Progenitor cell of endocrine pancreas (in vitro differentiated cells): ENCODE data around the gene LANCL3. TPM values are rescaled to one million over a fixed set of nuclear protein-coding genes. Genes with fewer than 3 reads are reported as not detected.
A peak's percentile ranks its signal among the peaks of the same experiment; 100 is the strongest.
"Not testable (repeated sequence)": the region's sequence is repeated elsewhere in the genome, so short reads cannot be mapped to it uniquely, and the experiment has no call there.

Source experiments
- DNase-seq: peaks from one replicate; pipeline ENCODE4 v3.0.0; 2021; ENCODE audit warnings: low spot score; ENCODE audit not compliant: unreplicated experiment
- H3K27ac Mint-ChIP-seq: 2 replicates; pipeline ENCODE4 v1.8.0; 2021; ENCODE audit warnings: mild to moderate bottlenecking, moderate library complexity, mixed read lengths
- H3K27me3 Mint-ChIP-seq: 2 replicates; pipeline ENCODE4 v1.8.0; 2021; ENCODE audit warnings: mixed read lengths
- H3K36me3 Mint-ChIP-seq: 2 replicates; pipeline ENCODE4 v1.8.0; 2022; ENCODE audit warnings: mixed read lengths; ENCODE audit not compliant: insufficient read depth
- H3K4me1 Mint-ChIP-seq: 2 replicates; pipeline ENCODE4 v1.8.0; 2021; ENCODE audit warnings: low read depth, mixed read lengths
- H3K4me3 Mint-ChIP-seq: 2 replicates; pipeline ENCODE4 v1.8.0; 2021; ENCODE audit warnings: low read depth, mild to moderate bottlenecking, moderate library complexity, mixed read lengths
- H3K9me3 Mint-ChIP-seq: 2 replicates; pipeline ENCODE4 v1.8.0; 2021; ENCODE audit warnings: low read depth, mixed read lengths
- CTCF ChIP-seq: fragments of 200-600 bp; sonication (generic); IDR thresholded peaks from one replicate; pipeline ENCODE4 v1.5.0; 2021; ENCODE audit warnings: antibody characterized with exemption, mild to moderate bottlenecking; ENCODE audit not compliant: unreplicated experiment
- total RNA-seq: library from RNA; stranded (reverse); gene quantifications from 2 replicates; pipeline ENCODE4 v1.2.1, GENCODE V29; 2021

The LANCL3 gene
- total RNA-seq, 1 donor from 2014 or later: 0.19 TPM

DNA sequence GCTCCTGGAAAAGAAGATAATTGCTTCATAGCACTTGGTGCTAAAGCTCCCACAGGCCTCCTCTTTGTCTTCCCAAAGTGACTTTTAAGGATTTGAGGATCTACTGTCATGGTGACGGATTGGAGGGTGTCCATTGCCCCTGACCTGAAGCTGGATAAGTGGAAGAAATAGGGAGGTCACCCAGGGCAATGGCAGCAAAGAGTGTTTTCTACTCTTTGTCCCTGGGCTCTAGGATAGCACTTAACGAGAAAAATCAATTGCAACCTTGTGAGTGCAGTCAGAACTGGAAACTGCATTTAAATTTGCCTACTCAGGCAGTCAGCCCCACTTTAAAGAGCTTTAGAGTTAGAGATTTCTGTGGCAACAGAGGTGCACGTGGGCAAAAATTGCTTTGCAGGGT is 70.4 kb downstream of the LANCL3 start:
- H3K4me1 Mint-ChIP-seq: peaks cover 3% of the 10 kb centered on the region
- H3K4me3 Mint-ChIP-seq: no peak overlapping the region
- peaks cover 8% of the 10 kb centered on the region for H3K9me3 Mint-ChIP-seq
- TF ChIP-seq CTCF: no peak
- no peak overlapping the region for H3K27ac Mint-ChIP-seq
- H3K27me3 Mint-ChIP-seq: no peaks in the 10 kb centered on the region
- no peaks in the 10 kb centered on the region for H3K36me3 Mint-ChIP-seq
- DNase-seq: no peak

DNA sequence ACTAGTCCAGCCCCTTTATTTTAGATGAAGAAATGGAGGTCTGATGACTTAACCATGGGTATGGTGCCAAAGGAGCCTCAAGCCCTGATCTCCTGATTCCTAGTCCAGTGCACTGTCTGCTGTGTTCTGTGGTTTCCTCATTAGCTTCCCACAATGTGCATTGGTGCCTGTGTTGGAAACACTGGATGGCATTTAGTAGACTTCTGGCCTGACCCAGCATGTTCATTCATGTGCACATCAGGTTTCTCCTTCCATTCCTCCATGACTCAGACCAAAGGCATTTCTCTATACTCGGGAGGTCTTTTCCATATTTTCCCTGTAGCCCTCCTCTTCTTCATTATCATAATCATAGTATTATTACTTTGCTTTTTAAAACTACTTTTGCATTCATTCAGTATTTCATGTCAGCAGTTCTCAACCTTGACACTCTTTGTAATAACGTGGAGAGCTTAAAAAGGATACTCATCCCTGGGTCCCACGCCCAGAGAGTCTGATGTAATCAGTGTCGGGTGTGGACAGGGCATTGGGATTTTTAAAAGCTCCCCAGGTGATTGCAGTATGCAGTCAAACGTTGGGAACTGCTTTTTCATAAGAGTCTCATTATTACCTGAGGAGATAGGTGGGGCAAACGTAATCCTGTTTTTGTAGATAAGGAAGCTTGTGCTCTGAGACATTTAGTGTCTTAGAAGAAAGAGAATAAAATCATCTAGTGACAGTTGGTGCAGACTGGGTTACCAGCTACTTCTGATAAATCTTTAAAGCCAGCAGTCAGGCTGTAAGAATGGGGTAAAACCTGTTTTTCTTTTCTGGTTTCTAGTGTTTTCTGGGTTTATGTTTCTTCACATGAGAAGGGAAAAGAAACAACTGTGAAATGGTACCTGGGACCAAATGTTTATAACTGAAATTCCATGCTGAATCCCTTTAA is 73.2 kb downstream of the LANCL3 start:
- H3K36me3 Mint-ChIP-seq: no peaks in the 10 kb centered on the region
- no peak overlapping the region for H3K27ac Mint-ChIP-seq
- no peak for DNase-seq
- H3K9me3 Mint-ChIP-seq: peaks cover 11% of the 10 kb centered on the region
- H3K4me1 Mint-ChIP-seq: peaks cover 3% of the 10 kb centered on the region
- no peaks in the 10 kb centered on the region for H3K27me3 Mint-ChIP-seq
- H3K4me3 Mint-ChIP-seq: no peak overlapping the region
- TF ChIP-seq CTCF: no peak

DNA sequence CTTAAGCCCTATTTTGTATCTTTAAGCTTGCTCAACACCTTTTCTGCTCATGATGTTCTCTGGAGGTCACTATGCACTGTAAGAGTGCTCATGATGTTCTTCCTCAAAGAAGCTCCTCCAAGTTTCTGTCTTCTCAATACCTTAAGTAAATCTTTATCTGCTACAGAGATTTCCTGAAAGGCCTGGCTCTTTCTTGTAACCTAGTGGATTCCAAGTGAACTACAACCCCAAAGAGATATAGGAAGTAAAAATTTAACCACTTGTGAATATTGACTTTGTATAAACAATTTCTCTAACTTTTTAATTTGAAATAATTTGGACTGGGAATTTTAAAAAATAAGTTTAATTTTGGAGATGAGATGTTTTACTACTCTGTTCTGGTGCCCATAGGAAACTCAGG is 74.8 kb downstream of the LANCL3 start:
- no peak for DNase-seq
- H3K4me1 Mint-ChIP-seq: peaks cover 3% of the 10 kb centered on the region
- no peaks in the 10 kb centered on the region for H3K27me3 Mint-ChIP-seq
- H3K27ac Mint-ChIP-seq: no peak overlapping the region
- peaks cover 8% of the 10 kb centered on the region for H3K9me3 Mint-ChIP-seq
- no peak overlapping the region for H3K4me3 Mint-ChIP-seq
- no peaks in the 10 kb centered on the region for H3K36me3 Mint-ChIP-seq
- peak; percentile 29 for TF ChIP-seq CTCF

DNA sequence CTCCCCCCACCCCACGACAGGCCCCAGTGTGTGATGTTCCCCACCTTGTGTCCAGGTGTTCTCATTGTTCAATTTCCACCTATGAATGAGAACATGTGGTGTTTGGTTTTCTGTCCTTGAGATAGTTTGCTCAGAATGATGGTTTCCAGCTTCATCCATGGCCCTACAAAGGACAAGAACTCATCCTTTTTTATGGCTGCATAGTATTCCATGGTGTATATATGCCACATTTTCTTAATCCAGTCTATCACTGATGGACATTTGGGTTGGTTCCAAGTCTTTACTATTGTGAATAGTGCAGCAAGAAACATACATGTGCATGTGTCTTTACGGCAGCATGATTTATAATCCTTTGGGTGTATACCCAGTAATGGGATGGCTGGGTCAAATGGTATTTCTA is 79.4 kb downstream of the LANCL3 start:
- H3K4me1 Mint-ChIP-seq, H3K4me3 Mint-ChIP-seq, DNase-seq, H3K27me3 Mint-ChIP-seq, H3K36me3 Mint-ChIP-seq, H3K27ac Mint-ChIP-seq: not testable (repeated sequence)
- peaks cover 14% of the 10 kb centered on the region for H3K9me3 Mint-ChIP-seq

DNA sequence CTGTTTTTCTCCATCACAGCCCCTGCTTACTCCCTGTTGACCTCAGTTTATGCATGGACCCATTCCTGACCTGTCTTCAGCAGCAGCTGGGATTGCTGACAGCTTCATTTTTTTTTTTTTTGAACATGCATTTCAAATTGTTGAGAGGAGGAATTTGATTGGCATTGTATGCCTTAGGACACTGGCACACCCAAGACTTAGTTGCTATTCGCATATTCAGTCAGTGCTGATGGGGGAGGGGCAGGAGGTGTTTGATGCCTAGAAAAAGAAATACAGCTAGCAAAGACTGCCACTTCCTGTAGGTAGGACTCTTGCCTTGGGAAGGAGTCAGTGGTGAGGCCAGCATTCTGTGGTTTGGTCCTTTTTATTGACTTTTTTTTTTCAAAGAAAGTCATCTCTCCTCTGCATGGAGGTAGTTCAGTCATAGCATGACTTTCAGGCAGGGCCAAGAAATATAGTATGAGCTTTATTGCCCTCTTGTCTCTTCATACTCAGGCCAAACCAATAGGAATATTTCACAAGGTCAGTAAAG is 80.5 kb downstream of the LANCL3 start:
- H3K9me3 Mint-ChIP-seq: peaks cover 17% of the 10 kb centered on the region
- no peak overlapping the region for H3K27ac Mint-ChIP-seq
- H3K4me1 Mint-ChIP-seq: peaks cover 1% of the 10 kb centered on the region
- no peaks in the 10 kb centered on the region for H3K36me3 Mint-ChIP-seq
- H3K4me3 Mint-ChIP-seq: no peak overlapping the region
- DNase-seq: no peak
- no peak for TF ChIP-seq CTCF
- no peaks in the 10 kb centered on the region for H3K27me3 Mint-ChIP-seq
